Stimulated activated naive B cell treated with anti-CD40 and anti-IgM and Interleukin-4, amounts not matched to agents 10 μg/mL and 1 μg/mL and 100 μg/mL, for 72 hours (primary cell): ENCODE results near the gene CHD2.

ENCODE experiments used
- ATAC-seq, 2 donors: fragments of 150-1000 bp; cut with Tn5 transposase; replicated peaks; 2 replicates each; pipeline ENCODE4 v1.10.0; 2021; ENCODE audit warnings: moderate library complexity in 1 of 2
- DNase-seq: peaks from one replicate; pipeline ENCODE4 v3.0.0; 2021
- H3K27ac Mint-ChIP-seq: one replicate; pipeline ENCODE4 v1.8.0; 2022; ENCODE audit warnings: mild to moderate bottlenecking, mixed read lengths
- H3K27me3 Mint-ChIP-seq, 2 donors: one replicate each; pipeline ENCODE4 v1.8.0; 2022; ENCODE audit warnings: mixed read lengths in 2 of 2
- H3K36me3 Mint-ChIP-seq, 2 donors: one replicate each; pipeline ENCODE4 v1.8.0; 2022; ENCODE audit warnings: mixed read lengths in 2 of 2, mild to moderate bottlenecking in 1 of 2
- H3K4me1 Mint-ChIP-seq, 2 donors: one replicate each; pipeline ENCODE4 v1.8.0; 2022; ENCODE audit warnings: mixed read lengths in 2 of 2, mild to moderate bottlenecking in 1 of 2
- H3K4me3 Mint-ChIP-seq, 2 donors: one replicate each; pipeline ENCODE4 v1.8.0; 2022; ENCODE audit warnings: mild to moderate bottlenecking in 2 of 2, mixed read lengths in 2 of 2, moderate library complexity in 1 of 2
- H3K9me3 Mint-ChIP-seq, 2 donors: one replicate each; pipeline ENCODE4 v1.8.0; 2022; ENCODE audit warnings: mixed read lengths in 2 of 2, mild to moderate bottlenecking in 1 of 2

Gene CHD2

DNA sequence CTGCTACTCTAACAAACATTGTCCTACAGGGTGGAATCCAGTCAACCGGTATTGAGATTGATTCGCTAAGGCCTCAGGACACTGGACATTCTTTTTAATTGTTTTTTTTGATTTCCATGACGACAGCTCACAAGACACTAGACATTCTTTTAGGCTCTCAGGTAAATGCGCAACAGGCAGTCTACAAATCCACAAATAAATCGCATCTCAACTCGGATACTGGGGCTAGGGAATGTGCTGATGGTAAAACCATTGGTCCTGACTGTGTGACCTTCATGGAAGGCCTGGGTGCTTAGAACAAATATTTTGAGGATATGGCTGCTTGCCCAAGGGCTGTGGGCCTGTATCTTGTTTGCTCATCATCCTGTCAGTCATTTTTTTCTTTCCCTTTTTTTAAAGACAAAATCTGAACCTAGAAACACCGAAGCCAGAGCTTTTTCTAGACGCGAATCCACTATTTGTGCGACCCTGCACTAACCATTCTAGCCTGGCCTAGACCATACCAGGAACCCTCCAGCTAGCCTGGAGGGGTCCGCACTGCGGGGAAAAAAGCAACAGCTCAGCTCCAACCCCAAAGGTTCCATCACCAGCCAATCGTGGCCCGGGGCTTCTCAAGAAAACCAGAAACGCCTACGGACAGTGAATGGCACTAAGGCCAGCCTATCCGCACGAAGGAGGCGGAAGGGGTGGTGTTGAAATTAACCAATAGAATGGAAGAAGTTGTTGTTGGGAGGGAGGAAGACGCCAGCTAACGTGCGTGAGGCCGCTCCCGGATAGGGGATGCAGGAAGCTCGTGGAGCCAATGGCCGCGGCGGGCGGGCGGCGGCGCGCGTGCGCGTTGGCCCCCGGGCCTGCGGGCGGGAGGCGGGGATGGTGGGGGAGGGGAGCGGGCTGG, 18.1 kb upstream of the CHD2 start:
- Mint-ChIP-seq H3K4me1 (peaks cover 6 to 42% of the 10 kb centered on the region in 2 donors), H3K9me3 (no peaks in the 10 kb centered on the region), H3K27me3 (no peaks in the 10 kb centered on the region), H3K27ac (peak overlapping the region; percentile 99), H3K4me3 (peak overlapping the region; percentile 92 to 93), H3K36me3 (peaks cover 26 to 27% of the 10 kb centered on the region in 2 donors)
- DNase-seq = peak; percentile 99
- peak; percentile 93 to 95 for ATAC-seq

DNA sequence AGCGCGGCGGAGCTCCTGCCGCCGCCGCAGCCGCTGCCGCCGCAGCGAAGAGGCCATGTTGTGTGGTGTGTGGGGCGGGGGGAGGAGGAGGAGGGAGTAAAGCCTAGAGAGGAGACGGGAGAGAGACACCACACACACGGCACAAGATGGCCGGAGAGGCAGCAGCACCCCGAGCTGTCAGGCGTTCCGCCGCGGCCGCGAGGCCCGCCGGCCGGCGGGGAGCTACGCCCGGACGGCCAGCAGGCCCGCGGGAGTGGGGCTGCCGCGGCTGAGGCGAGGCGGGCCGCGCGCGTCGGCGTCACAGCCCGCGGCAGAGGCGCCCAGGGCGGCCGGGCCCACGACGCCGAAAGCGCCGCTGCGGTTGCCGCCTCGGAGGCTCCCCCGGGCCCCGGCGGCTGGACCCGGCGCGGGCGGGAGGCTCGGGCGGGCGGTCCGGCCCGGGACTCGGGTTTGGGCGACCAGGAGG, 17.4 kb upstream of the CHD2 start:
- no peaks in the 10 kb centered on the region for H3K27me3 Mint-ChIP-seq
- H3K27ac Mint-ChIP-seq = peak overlapping the region; percentile 99
- DNase-seq = no peak
- peak; percentile 82 to 86 for ATAC-seq
- H3K4me3 Mint-ChIP-seq = peak overlapping the region; percentile 92 to 93
- peaks cover 7 to 41% of the 10 kb centered on the region in 2 donors for H3K4me1 Mint-ChIP-seq
- no peaks in the 10 kb centered on the region for H3K9me3 Mint-ChIP-seq
- peaks cover 30 to 31% of the 10 kb centered on the region in 2 donors for H3K36me3 Mint-ChIP-seq

- DNase-seq (peak; percentile 23), ATAC-seq (peak; percentile 4 to 10)
- H3K9me3 Mint-ChIP-seq = no peaks in the 10 kb centered on the region
- H3K4me1 Mint-ChIP-seq = peaks cover 7 to 36% of the 10 kb centered on the region in 2 donors
- H3K27ac Mint-ChIP-seq = peak overlapping the region; percentile 97
- peak overlapping the region; percentile 89 to 90 for H3K4me3 Mint-ChIP-seq
- H3K36me3 Mint-ChIP-seq = peaks cover 31 to 34% of the 10 kb centered on the region in 2 donors
- H3K27me3 Mint-ChIP-seq = no peaks in the 10 kb centered on the region
Measured at GRCh38 chr15:92883163-92883875, 16.8 kb upstream of the CHD2 start.

DNA sequence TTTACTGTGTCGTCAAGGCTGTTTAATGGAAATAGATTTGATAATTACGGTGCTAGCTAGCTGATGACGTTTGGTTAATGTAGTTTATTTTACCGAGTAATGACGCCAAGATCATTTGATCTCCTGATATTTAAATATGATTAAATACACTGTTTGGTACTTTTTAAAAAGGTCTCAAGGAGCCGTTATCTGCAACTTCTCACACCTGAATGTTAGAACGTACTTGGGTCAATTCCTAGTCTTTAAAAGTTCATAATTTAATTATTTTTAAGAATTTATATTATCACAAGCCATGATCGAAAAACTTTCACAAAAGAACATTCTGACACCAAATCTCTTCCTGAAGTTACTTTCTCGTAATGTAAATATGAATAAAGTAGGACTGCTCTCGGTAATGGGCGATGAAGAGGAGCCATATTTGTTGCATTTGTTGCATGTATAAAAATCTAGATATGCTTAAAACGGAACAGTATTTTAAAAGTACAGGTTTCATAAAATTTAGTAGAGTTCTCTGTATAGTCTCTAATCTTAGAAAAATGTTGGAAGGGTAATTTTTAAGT, 16.2 kb upstream of the CHD2 start:
- Mint-ChIP-seq H3K36me3 (peaks cover 31 to 34% of the 10 kb centered on the region in 2 donors), H3K27me3 (no peaks in the 10 kb centered on the region), H3K27ac (peak overlapping the region; percentile 97), H3K4me1 (peaks cover 7 to 36% of the 10 kb centered on the region in 2 donors), H3K9me3 (no peaks in the 10 kb centered on the region), H3K4me3 (peak overlapping the region; percentile 89 to 90)
- DNase-seq = no peak
- no peak for ATAC-seq

- ATAC-seq (no peak), DNase-seq (no peak)
- H3K36me3 Mint-ChIP-seq = peaks cover 32 to 36% of the 10 kb centered on the region in 2 donors
- no peaks in the 10 kb centered on the region for H3K27me3 Mint-ChIP-seq
- H3K4me1 Mint-ChIP-seq = peaks cover 8 to 38% of the 10 kb centered on the region in 2 donors
- H3K9me3 Mint-ChIP-seq = no peaks in the 10 kb centered on the region
- peak overlapping the region; percentile 89 to 90 for H3K4me3 Mint-ChIP-seq
- H3K27ac Mint-ChIP-seq = peak overlapping the region; percentile 97
Measured at GRCh38 chr15:92884436-92885223, 15.5 kb upstream of the CHD2 start.

DNA sequence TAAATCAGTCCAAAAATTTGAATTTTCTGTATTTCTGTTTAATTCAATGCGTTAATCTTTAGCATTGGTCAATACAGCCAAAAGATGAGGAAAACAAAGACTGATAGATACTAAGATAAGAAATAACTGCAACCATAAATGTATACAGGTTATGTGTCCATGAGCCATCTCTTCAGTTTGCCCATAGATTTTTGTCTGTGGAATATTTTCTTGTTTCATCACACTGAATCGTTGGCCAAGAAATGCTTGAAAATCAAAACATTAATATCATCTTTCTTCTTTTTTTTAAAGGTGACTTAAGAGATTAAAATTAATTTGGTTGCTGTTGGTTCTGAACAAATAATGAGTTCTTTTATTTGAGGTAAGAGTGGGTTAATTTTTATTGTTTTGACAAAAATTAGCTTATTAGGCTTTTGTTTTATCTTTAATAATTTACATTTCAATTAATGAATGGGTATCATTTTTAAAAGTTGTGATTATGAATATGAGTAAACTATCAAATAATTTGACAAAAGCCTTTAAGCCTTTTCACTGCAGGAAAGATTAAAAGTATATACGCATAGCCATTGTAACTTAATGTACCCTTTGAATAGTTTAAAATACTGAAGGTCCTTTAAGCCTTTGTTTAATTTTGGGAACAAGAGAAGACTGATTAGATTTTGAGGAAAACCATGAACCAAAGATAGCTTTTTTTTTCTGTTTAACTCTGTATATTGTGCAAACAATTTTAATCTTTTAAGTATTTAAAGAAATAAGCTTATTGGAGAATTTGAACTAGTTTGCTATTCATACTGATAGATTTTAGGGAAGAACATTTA, 14.7 kb upstream of the CHD2 start:
- Mint-ChIP-seq H3K4me3 (peak overlapping the region; percentile 89 to 90), H3K27ac (peak overlapping the region; percentile 97), H3K4me1 (peaks cover 11 to 35% of the 10 kb centered on the region in 2 donors), H3K9me3 (no peaks in the 10 kb centered on the region), H3K36me3 (peaks cover 39 to 42% of the 10 kb centered on the region in 2 donors), H3K27me3 (no peaks in the 10 kb centered on the region)
- ATAC-seq (no peak), DNase-seq (no peak)

DNA sequence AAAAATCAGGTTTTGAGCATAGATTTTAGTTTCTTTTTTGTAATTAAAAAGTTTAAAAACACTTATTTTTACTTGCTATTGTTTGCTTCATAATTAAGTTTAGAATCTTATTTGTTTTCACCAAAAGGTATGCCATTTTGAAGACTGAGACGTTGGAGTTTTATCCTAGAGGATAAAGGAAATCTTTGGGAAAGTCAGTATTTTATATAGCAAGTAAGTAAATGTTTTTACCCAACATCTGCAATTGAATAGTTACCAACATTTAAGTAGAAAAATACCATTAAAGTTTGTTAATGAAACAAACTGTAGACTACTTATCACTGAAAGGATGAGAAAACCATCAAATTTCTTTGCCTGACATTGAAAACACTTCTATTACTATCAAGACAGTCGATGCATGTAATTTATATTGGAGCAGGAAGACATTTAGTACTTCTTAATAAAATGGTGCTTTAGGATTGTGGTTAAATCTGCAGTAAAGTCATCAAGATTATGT, 14.0 kb upstream of the CHD2 start:
- H3K4me1 Mint-ChIP-seq = peaks cover 9 to 35% of the 10 kb centered on the region in 2 donors
- no peak for DNase-seq
- no peaks in the 10 kb centered on the region for H3K27me3 Mint-ChIP-seq
- H3K36me3 Mint-ChIP-seq = peaks cover 44 to 49% of the 10 kb centered on the region in 2 donors
- H3K9me3 Mint-ChIP-seq = no peaks in the 10 kb centered on the region
- no peak overlapping the region for H3K27ac Mint-ChIP-seq
- ATAC-seq = no peak
- peak overlapping the region in 1 of 2 donors; percentile 35 for H3K4me3 Mint-ChIP-seq

DNA sequence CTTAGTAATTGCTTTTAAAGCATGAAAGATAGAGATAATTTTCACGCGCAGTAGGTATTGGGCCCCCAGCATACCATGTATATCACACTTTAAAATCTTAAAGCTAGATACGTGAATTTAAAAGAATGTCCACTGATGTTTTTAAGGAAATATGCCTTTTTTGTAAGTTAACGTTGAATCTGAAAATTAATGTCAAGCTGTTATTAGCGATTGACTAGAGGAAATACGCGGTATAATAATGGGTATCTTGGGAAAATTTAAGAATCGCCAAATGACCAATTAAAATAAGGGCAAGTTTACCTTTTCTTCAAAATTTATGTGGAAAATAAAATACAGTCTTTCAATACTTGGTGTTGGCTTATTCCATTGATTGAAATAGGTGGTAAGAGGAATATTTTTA, 13.3 kb upstream of the CHD2 start:
- no peaks in the 10 kb centered on the region for H3K27me3 Mint-ChIP-seq
- peaks cover 13 to 35% of the 10 kb centered on the region in 2 donors for H3K4me1 Mint-ChIP-seq
- no peak overlapping the region for H3K27ac Mint-ChIP-seq
- peak overlapping the region; percentile 13 to 53 for H3K4me3 Mint-ChIP-seq
- no peaks in the 10 kb centered on the region for H3K9me3 Mint-ChIP-seq
- ATAC-seq (no peak), DNase-seq (no peak)
- peaks cover 48 to 53% of the 10 kb centered on the region in 2 donors for H3K36me3 Mint-ChIP-seq

DNA sequence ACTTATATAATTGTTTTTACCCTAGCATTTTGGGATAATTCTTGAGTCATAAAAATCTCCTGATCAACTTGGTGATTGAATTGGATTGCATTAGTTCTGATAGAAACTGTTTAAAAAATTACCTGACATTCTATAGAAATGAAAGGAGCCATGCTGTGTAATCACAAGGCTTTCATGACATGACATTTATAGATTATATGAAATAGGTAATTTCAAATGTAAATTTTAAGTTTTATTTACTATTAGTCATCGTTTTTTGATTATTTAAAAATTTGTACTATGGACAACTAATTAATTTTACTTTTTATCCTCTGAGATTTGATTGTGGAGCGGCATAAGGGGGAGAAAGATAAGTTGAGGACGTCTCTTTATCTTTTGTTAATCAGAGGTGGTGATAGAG, 12.3 kb upstream of the CHD2 start:
- no peak overlapping the region for H3K4me3 Mint-ChIP-seq
- H3K9me3 Mint-ChIP-seq = no peaks in the 10 kb centered on the region
- H3K27me3 Mint-ChIP-seq = no peaks in the 10 kb centered on the region
- peaks cover 10 to 29% of the 10 kb centered on the region in 2 donors for H3K4me1 Mint-ChIP-seq
- DNase-seq (no peak), ATAC-seq (no peak)
- H3K36me3 Mint-ChIP-seq = peaks cover 52 to 60% of the 10 kb centered on the region in 2 donors
- peak overlapping the region; percentile 62 for H3K27ac Mint-ChIP-seq

GRCh38 chr15:92889390-92890107, 10.6 kb upstream of the CHD2 start:
- peaks cover 50 to 59% of the 10 kb centered on the region in 2 donors for H3K36me3 Mint-ChIP-seq
- peaks cover 0 to 2% of the 10 kb centered on the region in 2 donors for H3K9me3 Mint-ChIP-seq
- H3K4me1 Mint-ChIP-seq = peaks cover 13 to 34% of the 10 kb centered on the region in 2 donors
- H3K27ac Mint-ChIP-seq = peak overlapping the region; percentile 44
- DNase-seq (no peak), ATAC-seq (no peak)
- H3K4me3 Mint-ChIP-seq = peak overlapping the region; percentile 16 to 19
- no peaks in the 10 kb centered on the region for H3K27me3 Mint-ChIP-seq

DNA sequence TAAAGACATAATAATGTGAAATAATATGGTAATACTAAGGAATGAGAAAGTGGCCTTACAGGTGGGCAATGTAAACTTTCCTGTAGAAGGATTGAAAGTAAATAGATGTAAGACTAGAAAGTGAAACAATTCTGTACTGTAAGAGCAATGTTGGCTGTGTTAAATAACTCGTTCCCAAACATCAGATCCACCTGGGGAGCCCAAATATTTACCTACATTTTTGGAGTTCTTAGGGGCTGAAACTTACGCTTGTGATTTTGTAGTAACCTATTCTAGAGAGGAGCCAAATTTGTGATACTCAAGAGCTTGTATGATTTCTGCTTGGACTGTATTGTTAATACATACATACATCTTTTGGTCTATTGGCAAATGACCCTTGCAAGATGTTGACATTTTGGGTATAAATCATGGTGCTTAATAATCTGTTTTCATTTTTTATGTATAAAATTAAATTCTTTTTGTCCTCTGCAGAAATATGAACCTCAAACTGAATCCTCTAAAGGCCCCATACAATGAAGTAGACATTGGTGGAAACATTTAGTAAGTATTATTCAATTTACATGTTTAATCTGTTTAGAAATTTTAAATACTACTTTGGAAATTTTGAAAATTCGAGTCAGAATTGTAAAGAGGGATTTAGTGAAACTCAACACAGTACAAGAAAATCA, 8.5 kb upstream of the CHD2 start:
- Mint-ChIP-seq H3K27ac (peak overlapping the region; percentile 42), H3K36me3 (peaks cover 48 to 63% of the 10 kb centered on the region in 2 donors), H3K9me3 (peaks cover 0 to 2% of the 10 kb centered on the region in 2 donors), H3K4me1 (peaks cover 15 to 47% of the 10 kb centered on the region in 2 donors), H3K4me3 (no peak overlapping the region), H3K27me3 (no peaks in the 10 kb centered on the region)
- no peak for DNase-seq
- no peak for ATAC-seq

GRCh38 chr15:92892201-92892555, 7.9 kb upstream of the CHD2 start:
- Mint-ChIP-seq H3K4me1 (peaks cover 15 to 47% of the 10 kb centered on the region in 2 donors), H3K9me3 (peaks cover 0 to 2% of the 10 kb centered on the region in 2 donors), H3K36me3 (peaks cover 47 to 63% of the 10 kb centered on the region in 2 donors), H3K27ac (no peak overlapping the region), H3K4me3 (no peak overlapping the region), H3K27me3 (no peaks in the 10 kb centered on the region)
- DNase-seq = no peak
- ATAC-seq = no peak
